H9 (cell line): ENCODE results near the gene DAPK1. TPM values are rescaled to one million over a fixed set of nuclear protein-coding genes. Genes with fewer than 3 reads are reported as not detected.

ENCODE experiments used
- DNase-seq: peaks from one replicate; pipeline ENCODE4 v3.0.0-alpha.2; 2017
- H2AFZ ChIP-seq: one replicate; pipeline ENCODE4 v1.6.1; 2013; ENCODE audit warnings: mild to moderate bottlenecking, low read length, control low read depth, moderate library complexity
- H2AK5ac ChIP-seq: 2 replicates; pipeline ENCODE4 v1.6.1; 2013; ENCODE audit warnings: low read length, control low read depth, mixed read lengths; ENCODE audit not compliant: insufficient read length
- H2BK120ac ChIP-seq: one replicate; pipeline ENCODE4 v1.6.1; 2013; ENCODE audit warnings: low read depth, mild to moderate bottlenecking, low read length, control low read depth, inconsistent platforms; ENCODE audit not compliant: poor library complexity, severe bottlenecking
- H2BK12ac ChIP-seq: 2 replicates; pipeline ENCODE4 v1.6.1; 2013; ENCODE audit warnings: low read length, control low read depth, mixed read lengths, low read depth; ENCODE audit not compliant: insufficient read length
- H2BK15ac ChIP-seq: 2 replicates; pipeline ENCODE4 v1.6.1; 2013; ENCODE audit warnings: low read depth, low read length, control low read depth
- H2BK20ac ChIP-seq: one replicate; pipeline ENCODE4 v1.6.1; 2013; ENCODE audit warnings: low read depth, mild to moderate bottlenecking, low read length, control low read depth, inconsistent platforms; ENCODE audit not compliant: poor library complexity, severe bottlenecking
- H2BK5ac ChIP-seq: 2 replicates; pipeline ENCODE4 v1.6.1; 2013; ENCODE audit warnings: low read length, control low read depth, mixed read lengths; ENCODE audit not compliant: insufficient read length
- H3K14ac ChIP-seq: 2 replicates; pipeline ENCODE4 v1.6.1; 2013; ENCODE audit warnings: low read length, control low read depth; ENCODE audit not compliant: insufficient read depth
- H3K18ac ChIP-seq: 2 replicates; pipeline ENCODE4 v1.6.1; 2013; ENCODE audit warnings: low read depth, mild to moderate bottlenecking, mixed read lengths, low read length, control low read depth; ENCODE audit not compliant: insufficient read length
- H3K23ac ChIP-seq: 2 replicates; pipeline ENCODE4 v1.6.1; 2013; ENCODE audit warnings: low read length, control low read depth, mixed read lengths, low read depth; ENCODE audit not compliant: insufficient read length
- H3K23me2 ChIP-seq: 2 replicates; pipeline ENCODE4 v1.6.1; 2013; ENCODE audit warnings: low read depth, mild to moderate bottlenecking, mixed read lengths, low read length, control low read depth; ENCODE audit not compliant: insufficient read length, poor library complexity, severe bottlenecking
- H3K27ac ChIP-seq: 2 replicates; pipeline ENCODE4 v1.5.1; 2013; ENCODE audit warnings: low read length, control low read depth, mixed read lengths, low read depth; ENCODE audit not compliant: insufficient read length
- H3K27me3 ChIP-seq: 2 replicates; pipeline ENCODE4 v1.6.1; 2013; ENCODE audit warnings: low read length, control low read depth, inconsistent platforms; ENCODE audit not compliant: insufficient read depth
- H3K4ac ChIP-seq: 2 replicates; pipeline ENCODE4 v1.6.1; 2013; ENCODE audit warnings: low read depth, mild to moderate bottlenecking, control low read depth, inconsistent platforms, low read length, moderate library complexity
- H3K4me1 ChIP-seq: 2 replicates; pipeline ENCODE4 v1.6.1; 2013; ENCODE audit warnings: low read length, control low read depth, inconsistent platforms; ENCODE audit not compliant: insufficient read depth
- H3K4me2 ChIP-seq: 2 replicates; pipeline ENCODE4 v1.6.1; 2013; ENCODE audit warnings: low read length, control low read depth, mixed read lengths; ENCODE audit not compliant: insufficient read length, insufficient read depth
- H3K56ac ChIP-seq: 2 replicates; pipeline ENCODE4 v1.6.1; 2013; ENCODE audit warnings: low read depth, mild to moderate bottlenecking, mixed read lengths, low read length, control low read depth; ENCODE audit not compliant: insufficient read length
- H3K79me1 ChIP-seq: 2 replicates; pipeline ENCODE4 v1.6.1; 2013; ENCODE audit warnings: low read depth, mild to moderate bottlenecking, moderate library complexity, low read length, control low read depth, inconsistent platforms; ENCODE audit not compliant: insufficient read depth, poor library complexity, severe bottlenecking
- H3K79me2 ChIP-seq: 2 replicates; pipeline ENCODE4 v1.6.1; 2013; ENCODE audit warnings: low read length, control low read depth, inconsistent platforms; ENCODE audit not compliant: insufficient read depth
- H3K9ac ChIP-seq: 2 replicates; pipeline ENCODE4 v1.6.1; 2013; ENCODE audit warnings: low read length, control low read depth, mixed read lengths; ENCODE audit not compliant: insufficient read length; ENCODE audit errors: extremely low read depth
- H3K9me3 ChIP-seq: one replicate; pipeline ENCODE4 v1.6.1; 2013; ENCODE audit warnings: low read depth, low read length, inconsistent platforms; ENCODE audit not compliant: control insufficient read depth
- H3T11ph ChIP-seq: one replicate; pipeline ENCODE4 v1.6.1; 2013; ENCODE audit warnings: mild to moderate bottlenecking, low read length, control low read depth, inconsistent platforms
- H4K20me1 ChIP-seq: one replicate; pipeline ENCODE4 v1.6.1; 2013; ENCODE audit not compliant: control insufficient read depth, insufficient read length, insufficient read depth
- H4K5ac ChIP-seq: 2 replicates; pipeline ENCODE4 v1.6.1; 2013; ENCODE audit warnings: low read depth, mild to moderate bottlenecking, mixed read lengths, low read length, control low read depth; ENCODE audit not compliant: insufficient read length
- H4K8ac ChIP-seq: replicated peaks from 2 replicates; pipeline ENCODE4 v1.6.1; 2013; ENCODE audit warnings: low read length, control low read depth, mixed read lengths, low read depth; ENCODE audit not compliant: insufficient read length
- H4K91ac ChIP-seq: 2 replicates; pipeline ENCODE4 v1.6.1; 2013; ENCODE audit warnings: low read depth, mild to moderate bottlenecking, moderate library complexity, mixed read lengths, low read length, control low read depth; ENCODE audit not compliant: insufficient read length
- H3K27ac Mint-ChIP-seq, 3 experiments: 2 replicates in 2 of 3; 3 replicates in 1 of 3; pipeline ENCODE4 v1.8.0; 2020 to 2021; ENCODE audit warnings: mixed read lengths in 3 of 3, mild to moderate bottlenecking in 1 of 3, moderate library complexity in 1 of 3
- H3K27me3 Mint-ChIP-seq: 2 replicates; pipeline ENCODE4 v1.8.0; 2021; ENCODE audit warnings: low read depth, mild to moderate bottlenecking, moderate library complexity, mixed read lengths
- H3K36me3 Mint-ChIP-seq, 3 experiments: 2 replicates in 2 of 3; 3 replicates in 1 of 3; pipeline ENCODE4 v1.8.0; 2020 to 2021; ENCODE audit warnings: low read depth in 3 of 3, mixed read lengths in 3 of 3; ENCODE audit not compliant: insufficient read depth in 1 of 3
- H3K4me1 Mint-ChIP-seq, 2 experiments: 2 replicates each; pipeline ENCODE4 v1.8.0; 2020; ENCODE audit warnings: mixed read lengths in 2 of 2
- H3K4me3 Mint-ChIP-seq, 2 experiments: 2 replicates in 1 of 2; 3 replicates in 1 of 2; pipeline ENCODE4 v1.8.0; 2020 to 2021; ENCODE audit warnings: mild to moderate bottlenecking in 2 of 2, mixed read lengths in 2 of 2, moderate library complexity in 1 of 2
- H3K9me3 Mint-ChIP-seq, 2 experiments: 2 replicates in 1 of 2; 3 replicates in 1 of 2; pipeline ENCODE4 v1.8.0; 2020; ENCODE audit warnings: mild to moderate bottlenecking in 2 of 2, mixed read lengths in 2 of 2, moderate library complexity in 1 of 2
- CTCF ChIP-seq: fragments of 200-600 bp; sonication (generic); conservative IDR thresholded peaks from 3 replicates; pipeline ENCODE4 v1.8.0; 2021; ENCODE audit warnings: antibody characterized with exemption, mild to moderate bottlenecking
- WGBS: extraction: QIAGEN DNeasy Blood & Tissue Kit; methylation state at CpG from one replicate; pipeline ENCODE4 v1.1.7; 2013; ENCODE audit warnings: missing lambda C conversion rate, low lambda C conversion rate, mixed read lengths; ENCODE audit not compliant: insufficient read length; ENCODE audit errors: extremely low coverage; 5-methylcytosine and 5-hydroxymethylcytosine counted together
- total RNA-seq: library from RNA; stranded (reverse); gene quantifications from 2 replicates; pipeline ENCODE4 v1.2.1, GENCODE V29; 2021

The DAPK1 gene
- total RNA-seq, 1 experiment from 2014 or later, result 79.4 TPM

- H2BK15ac ChIP-seq, result no peak overlapping the region
- H3K9me3 ChIP-seq, result peaks cover 4% of the 10 kb centered on the region
- no peak overlapping the region for H2BK20ac ChIP-seq
- Mint-ChIP-seq H3K27ac (no peak overlapping the region), H3K9me3 (peaks cover 7 to 12% of the 10 kb centered on the region in 2 experiments), H3K4me1 (peaks cover 5 to 7% of the 10 kb centered on the region in 2 experiments), H3K4me3 (no peak overlapping the region), H3K36me3 (peaks cover 0 to 6% (median 1%) of the 10 kb centered on the region in 3 experiments; a peak in 3 of 7 replicates), H3K27me3 (peaks cover 2% of the 10 kb centered on the region; the same call in 1 of the 2 replicates)
- no peak for TF ChIP-seq CTCF
- no peak overlapping the region for H4K5ac ChIP-seq
- H2AK5ac ChIP-seq, result no peak overlapping the region
- H3K4ac ChIP-seq, result no peak overlapping the region
- H3K4me1 ChIP-seq, result no peaks in the 10 kb centered on the region; the same call in 1 of the 2 replicates
- H3K27ac ChIP-seq, result no peak overlapping the region
- H3K56ac ChIP-seq, result no peak overlapping the region
- no peak overlapping the region for H3K14ac ChIP-seq
- H3K23me2 ChIP-seq, result no peaks in the 10 kb centered on the region
- H3K79me2 ChIP-seq, result no peaks in the 10 kb centered on the region
- no peaks in the 10 kb centered on the region for H3K27me3 ChIP-seq
- H3K23ac ChIP-seq, result no peak overlapping the region
- WGBS, result no CpG with 5 or more reads among the region's 3 CpGs
- no peak overlapping the region for H3K18ac ChIP-seq
- H3K9ac ChIP-seq, result no peak overlapping the region
- no peak overlapping the region for H4K8ac ChIP-seq
- no peak overlapping the region for H3K4me2 ChIP-seq
- H4K20me1 ChIP-seq, result no peaks in the 10 kb centered on the region
- H3K79me1 ChIP-seq, result no peaks in the 10 kb centered on the region
- H2BK5ac ChIP-seq, result no peak overlapping the region
- no peak overlapping the region for H3T11ph ChIP-seq
- H2BK120ac ChIP-seq, result no peak overlapping the region
- H2AFZ ChIP-seq, result no peak overlapping the region
- H2BK12ac ChIP-seq, result no peak overlapping the region
- no peak overlapping the region for H4K91ac ChIP-seq
- no peak for DNase-seq
Observed at GRCh38 chr9:87751423-87751822, 253.8 kb downstream of the DAPK1 start.
